ENCODE results near the gene CD8A.

The CD8A gene

GRCh38 chr2:86808315-86809161, 17.8 kb upstream of the CD8A start:
- peak; percentile 17 for DNase-seq

GRCh38 chr2:86807468-86808275, 17.0 kb upstream of the CD8A start:
- no peak for DNase-seq

- no peak for DNase-seq
Observed at GRCh38 chr2:86807133-86807467, 16.4 kb upstream of the CD8A start.

- DNase-seq = no peak
Observed at GRCh38 chr2:86806059-86806857, 15.5 kb upstream of the CD8A start.

- no peak for DNase-seq
Observed at GRCh38 chr2:86800856-86801567, 10.3 kb upstream of the CD8A start.

GRCh38 chr2:86794861-86795260, 4.1 kb upstream of the CD8A start:
- DNase-seq = no peak

- no peak for DNase-seq
Observed at GRCh38 chr2:86793752-86794151, 3.0 kb upstream of the CD8A start.

- DNase-seq = no peak
Observed at GRCh38 chr2:86791573-86791972, 860 bp upstream of the CD8A start.

GRCh38 chr2:86790134-86790675, 508 bp downstream of the CD8A start:
- DNase-seq = no peak

- no peak for DNase-seq
Observed at GRCh38 chr2:86789687-86790133, 1.0 kb downstream of the CD8A start.

- DNase-seq = no peak
Observed at GRCh38 chr2:86788881-86789686, 1.6 kb downstream of the CD8A start.

- DNase-seq = no peak
Observed at GRCh38 chr2:86788165-86788564, 2.5 kb downstream of the CD8A start.

GRCh38 chr2:86787736-86788135, 3.0 kb downstream of the CD8A start:
- no peak for DNase-seq

GRCh38 chr2:86786001-86786536, 4.6 kb downstream of the CD8A start:
- no peak for DNase-seq

- DNase-seq = no peak
Observed at GRCh38 chr2:86785456-86785855, 5.3 kb downstream of the CD8A start.

GRCh38 chr2:86783615-86784339, 6.9 kb downstream of the CD8A start:
- DNase-seq = no peak

- DNase-seq = no peak
Observed at GRCh38 chr2:86782748-86783147, 8.0 kb downstream of the CD8A start.

GRCh38 chr2:86781363-86781762, 9.3 kb downstream of the CD8A start:
- DNase-seq = no peak

- DNase-seq = no peak
Observed at GRCh38 chr2:86779971-86780370, 10.7 kb downstream of the CD8A start.

- no peak for DNase-seq
Observed at GRCh38 chr2:86778957-86779356, 11.8 kb downstream of the CD8A start.

GRCh38 chr2:86776532-86776931, 14.2 kb downstream of the CD8A start:
- DNase-seq = no peak
